H1 (cell line): ENCODE results near the gene KIAA1328.

Experiments
- CBX8 ChIP-seq: fragments of 300-800, 300-1000 bp; sonication (generic); IDR thresholded peaks from 2 replicates; pipeline ENCODE4 v1.7.1; 2016; ENCODE audit warnings: low read depth, low read length, borderline replicate concordance
- EP300 ChIP-seq, 2 experiments: IDR thresholded peaks; 1 replicate in 1 of 2; 2 replicates in 1 of 2; pipeline ENCODE4 v1.6.1; 2011 to 2012; ENCODE audit warnings: low read depth in 2 of 2, low read length in 2 of 2, mild to moderate bottlenecking in 2 of 2, borderline replicate concordance in 1 of 2, inconsistent platforms in 1 of 2, moderate library complexity in 1 of 2
- GABPA ChIP-seq: IDR thresholded peaks from 2 replicates; pipeline ENCODE4 v1.6.1; 2011; ENCODE audit warnings: mild to moderate bottlenecking, low read length, moderate library complexity, borderline replicate concordance; ENCODE audit not compliant: insufficient read depth
- JUN ChIP-seq: IDR thresholded peaks from 2 replicates; pipeline ENCODE4 v1.6.1; 2011; ENCODE audit warnings: low read depth, mild to moderate bottlenecking, improper control_type of control experiment, low read length
- JUND ChIP-seq: IDR thresholded peaks from 2 replicates; pipeline ENCODE4 v1.6.1; 2011; ENCODE audit warnings: mild to moderate bottlenecking, improper control_type of control experiment, low read length
- POLR2A ChIP-seq, 2 experiments: IDR thresholded peaks; 1 replicate in 1 of 2; 2 replicates in 1 of 2; pipeline ENCODE4 v1.6.1; 2011; ENCODE audit warnings: low read depth in 2 of 2, low read length in 2 of 2, mild to moderate bottlenecking in 2 of 2; ENCODE audit errors: control extremely low read depth in 1 of 2
- TAF7 ChIP-seq: optimal IDR thresholded peaks from 2 replicates; pipeline ENCODE3; 2011; ENCODE audit warnings: low read depth, mild to moderate bottlenecking, inconsistent platforms, low read length, moderate library complexity, borderline replicate concordance
- YY1 ChIP-seq: IDR thresholded peaks from 2 replicates; pipeline ENCODE4 v1.6.1; 2011; ENCODE audit warnings: low read depth, mild to moderate bottlenecking, low read length
- ZNF274 ChIP-seq: IDR thresholded peaks from 2 replicates; pipeline ENCODE4 v1.7.0; 2012; ENCODE audit warnings: low read length, borderline replicate concordance; ENCODE audit errors: extremely low read depth
- TF ChIP-seq, protein P1 (sequence below): IDR thresholded peaks from 2 replicates; pipeline ENCODE4 v1.6.1; 2011; ENCODE audit warnings: low read length, improper control_type of control experiment
- TF ChIP-seq, protein P2 (sequence below), 3 experiments: IDR thresholded peaks; 1 replicate in 2 of 3; 2 replicates in 1 of 3; pipeline versions ENCODE4 v1.5.1 to v1.6.1; 2011; ENCODE audit warnings: low read length in 3 of 3, mild to moderate bottlenecking in 3 of 3, inconsistent platforms in 2 of 3, low read depth in 1 of 3, moderate library complexity in 1 of 3; ENCODE audit not compliant: insufficient read depth in 1 of 3; ENCODE audit errors: control extremely low read depth in 1 of 3

DNA sequence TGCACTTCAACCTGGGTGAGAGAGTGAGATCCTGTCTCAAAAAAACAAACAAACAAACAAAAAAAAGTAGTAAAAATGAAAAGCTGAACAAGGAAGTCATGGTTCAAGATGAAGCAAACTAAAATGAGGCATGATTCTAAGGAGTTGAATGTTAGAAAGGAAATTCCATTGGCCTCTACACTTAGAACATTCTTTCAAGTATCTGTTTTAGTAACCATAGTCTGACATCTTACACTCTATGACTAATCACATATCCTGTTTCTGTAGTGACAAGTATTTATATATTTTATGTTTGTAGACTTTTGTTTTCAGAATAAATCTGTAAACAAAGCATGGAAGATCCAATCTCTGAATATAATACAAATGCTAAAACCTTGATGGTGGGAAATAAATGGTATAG is 164.1 kb downstream of the KIAA1328 start:
- TF ChIP-seq EP300 (IDR thresholded peaks at IDR 0.05; ENCODE audit: borderline replicate concordance in 1 of 2, low read depth in 2 of 2, low read length in 2 of 2) (no peak), GABPA (no peak), POLR2A (IDR thresholded peaks at IDR 0.05; ENCODE audit: control extremely low read depth in 1 of 2, low read depth in 2 of 2, low read length in 2 of 2) (no peak), TAF7 (no peak), JUN (no peak), ZNF274 (no peak), YY1 (no peak), JUND (no peak), CBX8 (no peak)
- TF ChIP-seq, protein P1, sequence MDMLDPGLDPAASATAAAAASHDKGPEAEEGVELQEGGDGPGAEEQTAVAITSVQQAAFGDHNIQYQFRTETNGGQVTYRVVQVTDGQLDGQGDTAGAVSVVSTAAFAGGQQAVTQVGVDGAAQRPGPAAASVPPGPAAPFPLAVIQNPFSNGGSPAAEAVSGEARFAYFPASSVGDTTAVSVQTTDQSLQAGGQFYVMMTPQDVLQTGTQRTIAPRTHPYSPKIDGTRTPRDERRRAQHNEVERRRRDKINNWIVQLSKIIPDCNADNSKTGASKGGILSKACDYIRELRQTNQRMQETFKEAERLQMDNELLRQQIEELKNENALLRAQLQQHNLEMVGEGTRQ = no peak
- TF ChIP-seq, protein P2, sequence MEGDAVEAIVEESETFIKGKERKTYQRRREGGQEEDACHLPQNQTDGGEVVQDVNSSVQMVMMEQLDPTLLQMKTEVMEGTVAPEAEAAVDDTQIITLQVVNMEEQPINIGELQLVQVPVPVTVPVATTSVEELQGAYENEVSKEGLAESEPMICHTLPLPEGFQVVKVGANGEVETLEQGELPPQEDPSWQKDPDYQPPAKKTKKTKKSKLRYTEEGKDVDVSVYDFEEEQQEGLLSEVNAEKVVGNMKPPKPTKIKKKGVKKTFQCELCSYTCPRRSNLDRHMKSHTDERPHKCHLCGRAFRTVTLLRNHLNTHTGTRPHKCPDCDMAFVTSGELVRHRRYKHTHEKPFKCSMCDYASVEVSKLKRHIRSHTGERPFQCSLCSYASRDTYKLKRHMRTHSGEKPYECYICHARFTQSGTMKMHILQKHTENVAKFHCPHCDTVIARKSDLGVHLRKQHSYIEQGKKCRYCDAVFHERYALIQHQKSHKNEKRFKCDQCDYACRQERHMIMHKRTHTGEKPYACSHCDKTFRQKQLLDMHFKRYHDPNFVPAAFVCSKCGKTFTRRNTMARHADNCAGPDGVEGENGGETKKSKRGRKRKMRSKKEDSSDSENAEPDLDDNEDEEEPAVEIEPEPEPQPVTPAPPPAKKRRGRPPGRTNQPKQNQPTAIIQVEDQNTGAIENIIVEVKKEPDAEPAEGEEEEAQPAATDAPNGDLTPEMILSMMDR (IDR thresholded peaks at IDR 0.05; ENCODE audit: control extremely low read depth in 1 of 3, insufficient read depth in 1 of 3, low read depth in 1 of 3, low read length in 3 of 3) = no peak
